IMR-90 (cell line): ENCODE results near the gene HJURP. TPM values are rescaled to one million over a fixed set of nuclear protein-coding genes. Genes with fewer than 3 reads are reported as not detected.

Experiments
- ATAC-seq: fragments of 200-7000 bp; cut with Tn5 transposase; 2 replicates; pipeline ENCODE4 v1.9.1; 2020; ENCODE audit warnings: low read depth, mild to moderate bottlenecking, moderate library complexity
- BruUV-seq: library from RNA; stranded (reverse); fragments of 400-500 nt; replicated peaks from 2 replicates; lab custom pipeline; 2021; lab: Mats Ljungman, UMichigan
- CTCF ChIA-PET: fragments of 300-600 bp; formaldehyde crosslinking; extraction: SDS; loops from one replicate; lab custom pipeline; 2021; ENCODE audit warnings: antibody characterized with exemption; lab: Yijun Ruan, JAX
- POLR2A ChIA-PET: fragments of 300-600 bp; sonication (Branson Sonifier 250); formaldehyde crosslinking; loops from one replicate; lab custom pipeline; 2022; ENCODE audit warnings: antibody characterized with exemption; ENCODE audit not compliant: unreplicated experiment; lab: Charles Lee
- DNase-seq: peaks from one replicate; pipeline ENCODE4 v3.0.0; 2013
- H2AFZ ChIP-seq: replicated peaks from 2 replicates; pipeline ENCODE3; 2013; ENCODE audit warnings: low read length, mild to moderate bottlenecking; ENCODE audit not compliant: poor library complexity
- H2AK5ac ChIP-seq: 2 replicates; pipeline ENCODE4 v1.6.1; 2013; ENCODE audit warnings: low read depth, low read length, inconsistent platforms
- H2AK9ac ChIP-seq: replicated peaks from 2 replicates; pipeline ENCODE3; 2013; ENCODE audit warnings: mild to moderate bottlenecking, low read depth, low read length, moderate library complexity; ENCODE audit not compliant: poor library complexity
- H2BK120ac ChIP-seq: 2 replicates; pipeline ENCODE4 v1.6.1; 2013; ENCODE audit warnings: low read depth, low read length, inconsistent platforms
- H2BK15ac ChIP-seq: 3 replicates; pipeline ENCODE4 v1.6.1; 2013; ENCODE audit warnings: low read depth, low read length, inconsistent platforms
- H2BK20ac ChIP-seq: 2 replicates; pipeline ENCODE4 v1.6.1; 2013; ENCODE audit warnings: low read depth, mild to moderate bottlenecking, inconsistent platforms, low read length, moderate library complexity
- H2BK5ac ChIP-seq: 2 replicates; pipeline ENCODE4 v1.6.1; 2013; ENCODE audit warnings: mild to moderate bottlenecking, low read depth, low read length, inconsistent platforms; ENCODE audit not compliant: poor library complexity, severe bottlenecking
- H3K14ac ChIP-seq: replicated peaks from 2 replicates; pipeline ENCODE4 v1.6.1; 2013; ENCODE audit warnings: low read depth, low read length, inconsistent platforms
- H3K18ac ChIP-seq: 2 replicates; pipeline ENCODE4 v1.6.1; 2013; ENCODE audit warnings: low read depth, low read length, control low read depth
- H3K23ac ChIP-seq: 2 replicates; pipeline ENCODE4 v1.6.1; 2013; ENCODE audit warnings: low read depth, low read length, inconsistent platforms
- H3K27ac ChIP-seq: 2 replicates; pipeline ENCODE4 v1.5.1; 2013; ENCODE audit warnings: mild to moderate bottlenecking, control low read depth, low read length; ENCODE audit not compliant: insufficient read depth
- H3K27me3 ChIP-seq: 2 replicates; pipeline ENCODE4 v1.6.1; 2013; ENCODE audit warnings: low read length; ENCODE audit not compliant: control insufficient read depth, insufficient read depth
- H3K36me3 ChIP-seq: 2 replicates; pipeline ENCODE4 v1.6.1; 2013; ENCODE audit warnings: low read length, mixed read lengths; ENCODE audit not compliant: control insufficient read depth, insufficient read depth
- H3K4ac ChIP-seq: 2 replicates; pipeline ENCODE4 v1.6.1; 2013; ENCODE audit warnings: low read depth, low read length, inconsistent platforms
- H3K4me1 ChIP-seq: 2 replicates; pipeline ENCODE4 v1.6.1; 2013; ENCODE audit warnings: low read length, mixed read lengths; ENCODE audit not compliant: control insufficient read depth, insufficient read depth
- H3K4me2 ChIP-seq: 2 replicates; pipeline ENCODE4 v1.6.1; 2013; ENCODE audit warnings: low read depth, mild to moderate bottlenecking, control low read depth, low read length, moderate library complexity
- H3K4me3 ChIP-seq: 2 replicates; pipeline ENCODE4 v1.5.1; 2013; ENCODE audit warnings: low read depth, mild to moderate bottlenecking, control low read depth, low read length, moderate library complexity; ENCODE audit not compliant: insufficient read depth
- H3K56ac ChIP-seq: 2 replicates; pipeline ENCODE4 v1.6.1; 2013; ENCODE audit warnings: low read length, inconsistent platforms; ENCODE audit not compliant: insufficient read depth; ENCODE audit errors: extremely low read depth
- H3K79me1 ChIP-seq, 2 experiments: 2 replicates each; pipeline ENCODE4 v1.6.1; 2013; ENCODE audit warnings: low read length in 2 of 2, inconsistent platforms in 1 of 2, low read depth in 1 of 2
- H3K9ac ChIP-seq: 2 replicates; pipeline ENCODE4 v1.6.1; 2013; ENCODE audit warnings: low read depth, low read length, control low read depth
- H3K9me1 ChIP-seq: 2 replicates; pipeline ENCODE4 v1.6.1; 2013; ENCODE audit warnings: low read length, inconsistent platforms; ENCODE audit not compliant: insufficient read depth
- H3K9me3 ChIP-seq: 2 replicates; pipeline ENCODE4 v1.6.1; 2013; ENCODE audit warnings: low read length; ENCODE audit not compliant: control insufficient read depth, insufficient read depth
- H4K20me1 ChIP-seq: 2 replicates; pipeline ENCODE4 v1.6.1; 2013; ENCODE audit warnings: low read length, inconsistent platforms; ENCODE audit not compliant: insufficient read depth
- H4K5ac ChIP-seq: 2 replicates; pipeline ENCODE4 v1.6.1; 2013; ENCODE audit warnings: mild to moderate bottlenecking, low read depth, low read length, control low read depth
- H4K8ac ChIP-seq, 2 experiments: 2 replicates each; pipeline ENCODE4 v1.6.1; 2013; ENCODE audit warnings: low read depth in 2 of 2, low read length in 2 of 2, control low read depth in 1 of 2, inconsistent platforms in 1 of 2
- H4K91ac ChIP-seq: 2 replicates; pipeline ENCODE4 v1.6.1; 2013; ENCODE audit warnings: low read depth, low read length, inconsistent platforms; ENCODE audit not compliant: insufficient read depth
- CEBPB ChIP-seq: IDR thresholded peaks from 2 replicates; pipeline ENCODE4 v1.6.1; 2012; ENCODE audit warnings: low read depth, low read length, improper control_type of control experiment
- SMC3 ChIP-seq: fragments of 150-350 bp; IDR thresholded peaks from 2 replicates; pipeline ENCODE4 v1.6.1; 2016; ENCODE audit warnings: low read depth, mild to moderate bottlenecking, antibody characterized with exemption, low read length, moderate library complexity
- WGBS, 2 experiments: methylation state at CpG; one replicate each; pipeline versions ENCODE4 v1.1.5 to v1.1.7; 2013; ENCODE audit warnings: missing lambda C conversion rate in 2 of 2; ENCODE audit not compliant: insufficient read length in 1 of 2; ENCODE audit errors: extremely low coverage in 2 of 2; 5-methylcytosine and 5-hydroxymethylcytosine counted together
- dilution Hi-C: fragments of 300-500 bp; cut with HindIII; formaldehyde crosslinking; loops from one replicate; pipeline ENCODE4 v1.14.3; 2018; ENCODE audit warnings: low sequenced_read_pairs; ENCODE audit not compliant: unreplicated experiment
- in situ Hi-C: fragments of 300-500 bp; cut with MboI; formaldehyde crosslinking; loops from 3 replicates; pipeline ENCODE4 v1.14.3; 2019; ENCODE audit warnings: low sequenced_read_pairs, inconsistent platforms, mixed read lengths
- intact Hi-C: fragments of 100-400 bp; cut with micrococcal nuclease; formaldehyde crosslinking; loops from 2 replicates; pipeline ENCODE4 v1.10.0; 2022
- polyA plus RNA-seq, 3 experiments: library from polyadenylated mRNA; depleted of rRNA; stranded (reverse); fragments of >200 nt; gene quantifications; 2 replicates each; pipeline ENCODE4 v1.2.3, GENCODE V29; 2012; ENCODE audit warnings: low replicate concordance in 1 of 3
- total RNA-seq: library from RNA; depleted of rRNA; stranded (reverse); fragments of >200 nt; gene quantifications from 2 replicates; pipeline ENCODE4 v1.2.3, GENCODE V29; 2012

HJURP gene
- total and polyA plus RNA-seq, 2 of the 4 experiments (the other 2 are of a cell fraction) = 22.6 to 26.5 TPM

DNA sequence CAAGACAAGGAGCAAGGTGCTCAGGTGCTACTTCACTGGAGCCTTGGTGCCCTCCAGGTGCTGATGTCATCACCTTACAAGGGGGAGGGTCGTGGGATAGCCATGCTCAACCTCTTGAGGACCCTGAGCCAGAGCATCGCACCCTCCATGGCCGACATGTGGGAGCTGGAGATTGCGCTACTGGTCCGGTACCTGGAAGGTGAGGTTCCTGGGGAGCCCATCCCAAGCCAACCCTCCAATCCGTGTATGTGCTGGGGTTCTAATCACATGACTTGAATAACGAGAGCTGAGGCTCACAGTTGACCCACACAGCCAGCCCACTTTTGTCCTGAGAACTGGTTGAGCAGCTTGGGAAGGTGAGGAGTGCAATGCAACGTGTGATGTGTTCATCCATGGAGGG is 50.3 kb downstream of the HJURP start:
- WGBS, 2 experiments = no CpG with 5 or more reads among the region's 8 CpGs
- CTCF ChIA-PET = no interaction called here
- peak overlapping the region; percentile 32 for H2AFZ ChIP-seq
- no peak overlapping the region for H2BK5ac ChIP-seq
- peaks cover 34% of the 10 kb centered on the region for H3K27me3 ChIP-seq
- ATAC-seq (no peak), DNase-seq (no peak)
- dilution Hi-C loops (no loop called here), in situ Hi-C loops (no loop called here), intact Hi-C loops (no loop called here)
- H3K4ac ChIP-seq = no peak overlapping the region
- H3K4me3 ChIP-seq = no peak overlapping the region
- H4K5ac ChIP-seq = no peak overlapping the region
- no peaks in the 10 kb centered on the region for H3K36me3 ChIP-seq
- H3K9ac ChIP-seq = no peak overlapping the region
- no peak overlapping the region for H3K23ac ChIP-seq
- H3K56ac ChIP-seq = no peak overlapping the region
- no peaks in the 10 kb centered on the region for H3K9me1 ChIP-seq
- no peaks in the 10 kb centered on the region; the same call in 1 of the 2 replicates for H3K9me3 ChIP-seq
- no peak overlapping the region for H2BK120ac ChIP-seq
- H4K8ac ChIP-seq = no peak overlapping the region
- BruUV-seq = no TSS peak
- no peak overlapping the region for H3K4me2 ChIP-seq
- H3K4me1 ChIP-seq = no peaks in the 10 kb centered on the region
- no peaks in the 10 kb centered on the region for H4K20me1 ChIP-seq
- no peak overlapping the region for H4K91ac ChIP-seq
- no peak overlapping the region for H2AK5ac ChIP-seq
- no peak for TF ChIP-seq CEBPB
- TF ChIP-seq SMC3 = no peak
- no peak overlapping the region for H2BK15ac ChIP-seq
- no peak overlapping the region for H3K14ac ChIP-seq
- POLR2A ChIA-PET = no interaction called here
- no peak overlapping the region for H2BK20ac ChIP-seq
- no peak overlapping the region for H2AK9ac ChIP-seq
- H3K18ac ChIP-seq = no peak overlapping the region
- H3K27ac ChIP-seq = no peak overlapping the region
- H3K79me1 ChIP-seq = no peaks in the 10 kb centered on the region
